Uterus (tissue), 4 donors: ENCODE results near the gene ETV7. TPM values are rescaled to one million over a fixed set of nuclear protein-coding genes. Genes with fewer than 3 reads are reported as not detected.

Source experiments
- DNase-seq, 2 donors: peaks; one replicate each; pipeline ENCODE4 v3.0.0-alpha.2; 2019 to 2020
- H3K27ac ChIP-seq, 2 donors: fragments of 200-600 bp; sonication (generic); 1 replicate in 1 of 2; 2 replicates in 1 of 2; pipeline ENCODE4 v1.5.1; 2016 to 2018
- H3K27me3 ChIP-seq, 2 donors: fragments of 200-600 bp; sonication (generic); one replicate each; pipeline ENCODE4 v1.5.1; 2018 to 2019; ENCODE audit warnings: control low read depth in 1 of 2
- H3K36me3 ChIP-seq, 2 donors: fragments of 200-600 bp; sonication (generic); one replicate each; pipeline ENCODE4 v1.5.1; 2019; ENCODE audit warnings: control low read depth in 1 of 2
- H3K4me1 ChIP-seq, 2 donors: fragments of 200-600 bp; sonication (generic); one replicate each; pipeline ENCODE4 v1.5.1; 2018 to 2019; ENCODE audit warnings: control low read depth in 1 of 2
- H3K4me3 ChIP-seq, 2 donors: fragments of 200-600 bp; sonication (generic); 1 replicate in 1 of 2; 2 replicates in 1 of 2; pipeline ENCODE4 v1.5.1; 2018 to 2019; ENCODE audit warnings: mild to moderate bottlenecking in 1 of 2
- H3K9me3 ChIP-seq, 2 donors: fragments of 200-600 bp; sonication (generic); one replicate each; pipeline ENCODE4 v1.5.1; 2019; ENCODE audit warnings: control low read depth in 1 of 2
- POLR2A ChIP-seq, 2 donors: fragments of 450-650 bp; IDR thresholded peaks; one replicate each; pipeline ENCODE4 v1.6.1; 2016; ENCODE audit warnings: antibody characterized with exemption in 2 of 2, mild to moderate bottlenecking in 1 of 2, moderate library complexity in 1 of 2
- intact Hi-C: fragments of 100-400 bp; cut with DNase I; formaldehyde crosslinking; loops from one replicate; pipeline ENCODE4 v1.15.1; 2023; ENCODE audit warnings: low total_unique reads
- total RNA-seq, 4 donors: library from RNA; depleted of rRNA in 3 of 4; stranded (reverse); fragments of >200 nt in 3 of 4; gene quantifications; one replicate each; pipeline versions ENCODE4 v1.1.0 to v1.2.4, GENCODE V29; 2014 to 2023
- TF ChIP-seq, protein P1 (sequence below), 4 experiments: fragments of 200-600 bp in 2 of 4; fragments of 450-650 bp in 2 of 4; sonication (generic) in 2 of 4; IDR thresholded peaks; one replicate each; pipeline ENCODE4 v1.5.1; 2016 to 2019; ENCODE audit warnings: antibody characterized with exemption in 4 of 4, mild to moderate bottlenecking in 2 of 4, moderate library complexity in 1 of 4
- donor health status: DM: yes; HTN: yes; CAD: no.

The ETV7 gene
- total RNA-seq, 4 donors from 2014 or later, result 1.3 TPM; not detected in 3

DNA sequence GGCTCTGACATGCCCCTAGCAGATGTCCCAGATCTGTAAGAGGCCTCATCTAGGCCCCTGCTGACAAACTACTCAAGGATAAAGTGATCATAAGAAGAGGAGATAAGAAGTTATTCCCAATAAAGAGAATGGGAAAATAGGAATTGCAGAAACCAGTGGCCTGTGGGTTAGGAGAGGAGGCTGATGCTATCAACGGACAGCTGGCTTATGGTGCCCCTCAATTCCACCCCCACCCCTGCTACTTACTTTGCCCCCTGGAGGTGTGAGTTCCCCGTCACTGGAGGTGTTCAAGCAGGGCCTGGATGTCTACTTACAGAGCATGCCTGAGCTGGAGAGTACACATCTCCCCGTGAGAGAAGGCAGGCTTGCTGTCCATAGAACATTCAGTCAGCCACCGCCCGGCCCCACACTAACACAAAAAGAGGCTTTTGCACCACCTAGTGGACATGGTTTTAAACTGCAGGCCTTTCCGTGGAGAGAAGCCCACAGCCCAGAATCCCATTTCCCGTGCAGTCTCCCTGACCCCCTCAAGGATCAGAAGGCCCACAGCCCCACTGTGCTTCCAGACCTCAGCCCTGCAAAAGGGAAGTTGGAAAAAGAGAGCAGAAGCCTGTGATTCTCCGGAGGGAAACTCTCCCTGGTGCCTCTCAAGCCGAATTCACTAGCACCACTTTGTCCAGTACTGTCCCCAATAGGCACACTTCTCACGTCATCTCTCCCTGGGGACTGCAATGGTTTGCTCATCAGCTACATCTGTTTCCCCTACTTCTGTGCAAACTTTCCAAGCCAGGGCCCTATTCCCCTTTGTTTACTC is 27.0 kb downstream of the ETV7 start:
- no peaks in the 10 kb centered on the region for H3K9me3 ChIP-seq
- H3K27ac ChIP-seq, result no peak overlapping the region
- H3K27me3 ChIP-seq, result no peaks in the 10 kb centered on the region
- H3K4me1 ChIP-seq, result no peaks in the 10 kb centered on the region
- peak; percentile 74 to 85 for DNase-seq
- intact Hi-C loops, result no loop called here
- H3K36me3 ChIP-seq, result no peaks in the 10 kb centered on the region
- no peak overlapping the region for H3K4me3 ChIP-seq
- TF ChIP-seq, protein P1, sequence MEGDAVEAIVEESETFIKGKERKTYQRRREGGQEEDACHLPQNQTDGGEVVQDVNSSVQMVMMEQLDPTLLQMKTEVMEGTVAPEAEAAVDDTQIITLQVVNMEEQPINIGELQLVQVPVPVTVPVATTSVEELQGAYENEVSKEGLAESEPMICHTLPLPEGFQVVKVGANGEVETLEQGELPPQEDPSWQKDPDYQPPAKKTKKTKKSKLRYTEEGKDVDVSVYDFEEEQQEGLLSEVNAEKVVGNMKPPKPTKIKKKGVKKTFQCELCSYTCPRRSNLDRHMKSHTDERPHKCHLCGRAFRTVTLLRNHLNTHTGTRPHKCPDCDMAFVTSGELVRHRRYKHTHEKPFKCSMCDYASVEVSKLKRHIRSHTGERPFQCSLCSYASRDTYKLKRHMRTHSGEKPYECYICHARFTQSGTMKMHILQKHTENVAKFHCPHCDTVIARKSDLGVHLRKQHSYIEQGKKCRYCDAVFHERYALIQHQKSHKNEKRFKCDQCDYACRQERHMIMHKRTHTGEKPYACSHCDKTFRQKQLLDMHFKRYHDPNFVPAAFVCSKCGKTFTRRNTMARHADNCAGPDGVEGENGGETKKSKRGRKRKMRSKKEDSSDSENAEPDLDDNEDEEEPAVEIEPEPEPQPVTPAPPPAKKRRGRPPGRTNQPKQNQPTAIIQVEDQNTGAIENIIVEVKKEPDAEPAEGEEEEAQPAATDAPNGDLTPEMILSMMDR (IDR thresholded peaks at IDR 0.05), result peak; percentile 80 to 88 (median 85)
- TF ChIP-seq POLR2A (IDR thresholded peaks at IDR 0.05), result no peak

- Histone ChIP-seq H3K27me3 (no peaks in the 10 kb centered on the region), H3K9me3 (no peaks in the 10 kb centered on the region), H3K27ac (no peak overlapping the region), H3K36me3 (no peaks in the 10 kb centered on the region), H3K4me1 (no peaks in the 10 kb centered on the region), H3K4me3 (no peak overlapping the region)
- intact Hi-C loops, result no loop called here
- DNase-seq, result no peak
- TF ChIP-seq POLR2A (IDR thresholded peaks at IDR 0.05), result no peak
- TF ChIP-seq, protein P1 (IDR thresholded peaks at IDR 0.05), result no peak
Observed at GRCh38 chr6:36358226-36358915, 29.1 kb downstream of the ETV7 start.

- H3K4me3 ChIP-seq, result no peak overlapping the region
- H3K9me3 ChIP-seq, result no peaks in the 10 kb centered on the region
- no peaks in the 10 kb centered on the region for H3K36me3 ChIP-seq
- H3K27me3 ChIP-seq, result no peaks in the 10 kb centered on the region
- H3K27ac ChIP-seq, result no peak overlapping the region
- H3K4me1 ChIP-seq, result no peaks in the 10 kb centered on the region
- TF ChIP-seq POLR2A (IDR thresholded peaks at IDR 0.05), result no peak
- TF ChIP-seq, protein P1 (IDR thresholded peaks at IDR 0.05), result no peak
- intact Hi-C loops, result no loop called here
- DNase-seq, result no peak
Observed at GRCh38 chr6:36357872-36358225, 29.6 kb downstream of the ETV7 start.

GRCh38 chr6:36355819-36356218 is 31.6 kb downstream of the ETV7 start:
- no peak for DNase-seq
- H3K36me3 ChIP-seq, result no peaks in the 10 kb centered on the region
- no peaks in the 10 kb centered on the region for H3K4me1 ChIP-seq
- no peaks in the 10 kb centered on the region for H3K9me3 ChIP-seq
- no peak for TF ChIP-seq POLR2A (IDR thresholded peaks at IDR 0.05)
- TF ChIP-seq, protein P1 (IDR thresholded peaks at IDR 0.05), result no peak
- H3K4me3 ChIP-seq, result no peak overlapping the region
- intact Hi-C loops, result no loop called here
- H3K27me3 ChIP-seq, result no peaks in the 10 kb centered on the region
- no peak overlapping the region for H3K27ac ChIP-seq

- TF ChIP-seq, protein P1 (IDR thresholded peaks at IDR 0.05), result no peak
- Histone ChIP-seq H3K27ac (peak overlapping the region; percentile 14 to 81), H3K4me3 (no peak overlapping the region), H3K36me3 (no peaks in the 10 kb centered on the region), H3K27me3 (no peaks in the 10 kb centered on the region), H3K9me3 (no peaks in the 10 kb centered on the region), H3K4me1 (peaks cover 0 to 4% of the 10 kb centered on the region in 2 donors)
- intact Hi-C loops, result no loop called here
- peak in 1 of 2 donors; percentile 47 for DNase-seq
Observed at GRCh38 chr6:36353411-36353915, 34.0 kb downstream of the ETV7 start.
